ENCODE results near the gene KCNB1. TPM values are rescaled to one million over a fixed set of nuclear protein-coding genes. Genes with fewer than 3 reads are reported as not detected.

KCNB1 gene
- total and polyA plus RNA-seq, 2 donors (not counting 1 experiment from before 2014, with no cell fraction given) = 0.12 TPM; not detected in 1

DNA sequence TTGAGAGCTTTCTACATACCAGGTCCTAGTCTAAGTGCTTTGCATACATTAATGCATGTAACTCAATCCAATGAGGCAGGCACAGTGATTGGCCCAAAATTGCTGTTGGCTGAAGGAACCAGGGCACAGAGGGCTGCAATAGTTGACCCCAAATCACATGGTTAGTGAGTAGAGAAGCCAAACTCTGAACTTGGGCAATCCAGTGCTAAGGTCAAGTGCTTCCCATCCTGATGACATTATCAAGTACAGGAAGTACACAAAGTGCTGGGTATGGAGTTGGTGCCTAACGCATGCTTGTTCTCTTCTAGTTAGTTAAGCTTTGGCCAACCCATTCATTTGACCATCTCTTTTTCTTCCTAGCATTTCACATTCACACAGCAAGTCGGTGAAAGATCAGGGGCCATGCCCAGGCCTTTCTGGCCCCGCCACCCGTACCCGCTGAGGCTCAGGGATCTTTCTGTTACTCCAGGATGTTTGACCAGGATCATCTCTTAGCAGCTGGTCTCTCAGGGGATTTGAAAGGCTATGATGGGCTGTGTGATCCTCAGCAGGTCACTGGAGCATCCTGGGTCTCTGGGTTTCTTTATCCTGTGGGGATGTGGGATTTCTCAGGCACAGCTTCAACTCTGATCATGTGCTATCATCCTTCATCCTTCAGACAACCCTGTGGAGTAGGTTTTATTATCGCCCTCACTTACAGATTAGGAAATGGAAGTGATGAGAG lies 7.0 kb downstream of the KCNB1 start:
- ATAC-seq (ENCODE audit: low read depth) (no peak), DNase-seq (no peak)
- H3K4me3 Mint-ChIP-seq = no peak overlapping the region
- intact Hi-C loops (cut with micrococcal nuclease) = no loop called here
- Histone ChIP-seq H3K79me2 (ENCODE audit: control insufficient read depth, insufficient read depth, low read length) (no peaks in the 10 kb centered on the region), H3K9me3 (ENCODE audit: control extremely low read depth in 1 of 3, control insufficient read depth in 2 of 3, insufficient read depth in 1 of 3, low read length in 2 of 3) (peaks cover 0 to 10% (median 0%) of the 10 kb centered on the region in 3 donors), H3K9ac (ENCODE audit: low read length) (no peak overlapping the region), H3K4me1 (ENCODE audit: control insufficient read depth in 2 of 2, insufficient read depth in 2 of 2, low read length in 2 of 2) (no peaks in the 10 kb centered on the region), H3K4me2 (replicated peaks; ENCODE audit: low read depth, low read length, poor library complexity, severe bottlenecking) (no peak overlapping the region), H3K36me3 (replicated peaks in 1 of 2; ENCODE audit: control extremely low read depth in 1 of 2, control insufficient read depth in 1 of 2, extremely low read depth in 1 of 2, insufficient read depth in 2 of 2, low read length in 1 of 2) (no peaks in the 10 kb centered on the region), H3K4me3 (ENCODE audit: control extremely low read depth in 1 of 5, extremely low read depth in 1 of 5, insufficient read depth in 1 of 5, low read depth in 2 of 5, low read length in 4 of 5) (no peak overlapping the region), H2AFZ (ENCODE audit: insufficient read depth, low read depth, low read length, poor library complexity, severe bottlenecking) (no peak overlapping the region), H4K20me1 (ENCODE audit: control insufficient read depth, insufficient read depth, low read length, poor library complexity, severe bottlenecking) (no peaks in the 10 kb centered on the region), H3K27me3 (replicated peaks in 1 of 4; ENCODE audit: control extremely low read depth in 1 of 4, control insufficient read depth in 3 of 4, insufficient read depth in 4 of 4, low read length in 3 of 4) (peaks cover 0 to 11% (median 4%) of the 10 kb centered on the region in 4 experiments), H3K27ac (ENCODE audit: low read length in 2 of 2) (no peak overlapping the region)
- WGBS (ENCODE audit: insufficient coverage) = 85% methylated on average over 6 of the region's 6 CpGs
- no peak for TF ChIP-seq EZH2 (IDR thresholded peaks at IDR 0.05; ENCODE audit: borderline replicate concordance, insufficient read depth, low read depth, low read length, poor library complexity, severe bottlenecking)
- TF ChIP-seq, protein P1, sequence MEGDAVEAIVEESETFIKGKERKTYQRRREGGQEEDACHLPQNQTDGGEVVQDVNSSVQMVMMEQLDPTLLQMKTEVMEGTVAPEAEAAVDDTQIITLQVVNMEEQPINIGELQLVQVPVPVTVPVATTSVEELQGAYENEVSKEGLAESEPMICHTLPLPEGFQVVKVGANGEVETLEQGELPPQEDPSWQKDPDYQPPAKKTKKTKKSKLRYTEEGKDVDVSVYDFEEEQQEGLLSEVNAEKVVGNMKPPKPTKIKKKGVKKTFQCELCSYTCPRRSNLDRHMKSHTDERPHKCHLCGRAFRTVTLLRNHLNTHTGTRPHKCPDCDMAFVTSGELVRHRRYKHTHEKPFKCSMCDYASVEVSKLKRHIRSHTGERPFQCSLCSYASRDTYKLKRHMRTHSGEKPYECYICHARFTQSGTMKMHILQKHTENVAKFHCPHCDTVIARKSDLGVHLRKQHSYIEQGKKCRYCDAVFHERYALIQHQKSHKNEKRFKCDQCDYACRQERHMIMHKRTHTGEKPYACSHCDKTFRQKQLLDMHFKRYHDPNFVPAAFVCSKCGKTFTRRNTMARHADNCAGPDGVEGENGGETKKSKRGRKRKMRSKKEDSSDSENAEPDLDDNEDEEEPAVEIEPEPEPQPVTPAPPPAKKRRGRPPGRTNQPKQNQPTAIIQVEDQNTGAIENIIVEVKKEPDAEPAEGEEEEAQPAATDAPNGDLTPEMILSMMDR (IDR thresholded peaks at IDR 0.05) = no peak
- peaks cover 55% of the 10 kb centered on the region for H3K27me3 Mint-ChIP-seq
- ChIA-PET POLR2A (no interaction called here), CTCF (no interaction called here)
- no peak overlapping the region for H3K27ac Mint-ChIP-seq
- no peaks in the 10 kb centered on the region for H3K4me1 Mint-ChIP-seq
- no peaks in the 10 kb centered on the region for H3K9me3 Mint-ChIP-seq (ENCODE audit: insufficient read depth)

DNA sequence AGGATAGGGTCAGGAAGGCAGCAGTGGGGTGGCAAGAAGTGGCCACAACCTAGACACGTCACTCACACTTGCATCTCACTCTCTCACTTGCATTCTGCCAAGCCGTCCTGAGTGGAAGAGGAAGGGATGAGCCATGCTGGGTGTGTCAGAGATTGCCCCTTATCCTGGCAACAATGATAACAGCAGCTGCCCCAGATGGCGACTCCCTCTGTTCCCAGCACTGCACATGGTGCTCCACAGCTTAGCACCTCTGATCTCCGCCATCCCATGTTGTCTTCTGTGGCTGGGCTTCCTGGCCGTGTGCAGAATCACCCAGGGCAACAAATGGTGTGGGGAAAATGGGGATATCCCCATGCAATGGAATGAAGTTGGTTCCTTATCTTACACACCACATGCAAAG lies 11.1 kb downstream of the KCNB1 start:
- DNase-seq (no peak), ATAC-seq (ENCODE audit: low read depth) (no peak)
- H3K27me3 Mint-ChIP-seq = peaks cover 64% of the 10 kb centered on the region
- Histone ChIP-seq H3K79me2 (ENCODE audit: control insufficient read depth, insufficient read depth, low read length) (no peaks in the 10 kb centered on the region), H3K9ac (ENCODE audit: low read length) (no peak overlapping the region), H3K36me3 (replicated peaks in 1 of 2; ENCODE audit: control extremely low read depth in 1 of 2, control insufficient read depth in 1 of 2, extremely low read depth in 1 of 2, insufficient read depth in 2 of 2, low read length in 1 of 2) (no peaks in the 10 kb centered on the region), H3K27me3 (replicated peaks in 1 of 4; ENCODE audit: control extremely low read depth in 1 of 4, control insufficient read depth in 3 of 4, insufficient read depth in 4 of 4, low read length in 3 of 4) (peaks cover 0 to 14% (median 2%) of the 10 kb centered on the region in 4 experiments), H3K4me1 (ENCODE audit: control insufficient read depth in 2 of 2, insufficient read depth in 2 of 2, low read length in 2 of 2) (no peaks in the 10 kb centered on the region), H3K27ac (ENCODE audit: low read length in 2 of 2) (no peak overlapping the region), H2AFZ (ENCODE audit: insufficient read depth, low read depth, low read length, poor library complexity, severe bottlenecking) (no peak overlapping the region), H4K20me1 (ENCODE audit: control insufficient read depth, insufficient read depth, low read length, poor library complexity, severe bottlenecking) (no peaks in the 10 kb centered on the region), H3K4me2 (replicated peaks; ENCODE audit: low read depth, low read length, poor library complexity, severe bottlenecking) (no peak overlapping the region), H3K9me3 (ENCODE audit: control extremely low read depth in 1 of 3, control insufficient read depth in 2 of 3, insufficient read depth in 1 of 3, low read length in 2 of 3) (no peaks in the 10 kb centered on the region), H3K4me3 (ENCODE audit: control extremely low read depth in 1 of 5, extremely low read depth in 1 of 5, insufficient read depth in 1 of 5, low read depth in 2 of 5, low read length in 4 of 5) (no peak overlapping the region)
- intact Hi-C loops (cut with micrococcal nuclease) = no loop called here
- TF ChIP-seq, protein P1 (IDR thresholded peaks at IDR 0.05) = no peak
- no peak for TF ChIP-seq EZH2 (IDR thresholded peaks at IDR 0.05; ENCODE audit: borderline replicate concordance, insufficient read depth, low read depth, low read length, poor library complexity, severe bottlenecking)
- ChIA-PET POLR2A (no interaction called here), CTCF (no interaction called here)
- H3K4me1 Mint-ChIP-seq = no peaks in the 10 kb centered on the region
- no peak overlapping the region for H3K4me3 Mint-ChIP-seq
- no peaks in the 10 kb centered on the region for H3K9me3 Mint-ChIP-seq (ENCODE audit: insufficient read depth)
- H3K27ac Mint-ChIP-seq = no peak overlapping the region
- WGBS (ENCODE audit: insufficient coverage) = 50% methylated on average over 1 of the region's 5 CpGs

All from B cell (primary cell).